ENCODE data around the gene PCSK6.

PCSK6 gene

GRCh38 chr15:101498076-101498716, 8.7 kb upstream of the PCSK6 start:
- TF ChIP-seq USF1 (IDR thresholded peaks at IDR 0.05) (no peak), REST (IDR thresholded peaks at IDR 0.05; ENCODE audit: low read depth) (no peak), CREB1 (IDR thresholded peaks at IDR 0.05; ENCODE audit: low read depth) (no peak), EGR1 (IDR thresholded peaks at IDR 0.05) (no peak)

GRCh38 chr15:101497484-101498034, 8.1 kb upstream of the PCSK6 start:
- no peak for TF ChIP-seq EP300 (IDR thresholded peaks at IDR 0.05; ENCODE audit: borderline replicate concordance)
- TF ChIP-seq MAX (IDR thresholded peaks at IDR 0.05), result no peak
- no peak for TF ChIP-seq TEAD4 (IDR thresholded peaks at IDR 0.05)
- TF ChIP-seq CEBPB (IDR thresholded peaks at IDR 0.05), result no peak
- no peak for TF ChIP-seq RAD21 (IDR thresholded peaks at IDR 0.05; ENCODE audit: low read depth)
- no peak for TF ChIP-seq CREB1 (IDR thresholded peaks at IDR 0.05; ENCODE audit: low read depth)
- no peak for TF ChIP-seq REST (IDR thresholded peaks at IDR 0.05; ENCODE audit: low read depth)
- no peak for TF ChIP-seq FOXM1 (IDR thresholded peaks at IDR 0.05; ENCODE audit: borderline replicate concordance, low read depth)

GRCh38 chr15:101497017-101497416, 7.5 kb upstream of the PCSK6 start:
- TF ChIP-seq EGR1 (IDR thresholded peaks at IDR 0.05), result no peak
- TF ChIP-seq FOXM1 (IDR thresholded peaks at IDR 0.05; ENCODE audit: borderline replicate concordance, low read depth), result no peak
- TF ChIP-seq CEBPB (IDR thresholded peaks at IDR 0.05), result no peak
- no peak for TF ChIP-seq REST (IDR thresholded peaks at IDR 0.05; ENCODE audit: low read depth)
- TF ChIP-seq YY1 (IDR thresholded peaks at IDR 0.05; ENCODE audit: low read depth), result no peak
- TF ChIP-seq NFIC (IDR thresholded peaks at IDR 0.05), result no peak
- TF ChIP-seq CREB1 (IDR thresholded peaks at IDR 0.05; ENCODE audit: low read depth), result no peak

- TF ChIP-seq MAX (IDR thresholded peaks at IDR 0.05) (no peak), USF1 (IDR thresholded peaks at IDR 0.05) (peak; percentile 28)
Measured at GRCh38 chr15:101496198-101496986, 6.9 kb upstream of the PCSK6 start.

Data from Ishikawa (cell line).